GM19238 (cell line): ENCODE data around the gene ST6GAL1.
"Not testable (repeated sequence)": the region's sequence is repeated elsewhere in the genome, so short reads cannot be mapped to it uniquely, and the experiment has no call there.

Experiments used
- DNase-seq: peaks from one replicate; pipeline ENCODE4 v3.0.0; 2011; ENCODE audit warnings: low spot score; ENCODE audit not compliant: insufficient read length

The ST6GAL1 gene

GRCh38 chr3:186930143-186930640 lies at the start of gene ST6GAL1:
Gene ST6GAL1 (plus strand): TSS chr3:186930526. CDS start chr3:187042704, 112,178 bp downstream.
- peak; percentile 67 for DNase-seq

- DNase-seq: no peak
These were observed 48.2 kb upstream of the ST6GAL1 start for GRCh38 chr3:186882150-186882524.

- no peak for DNase-seq
These were observed 47.2 kb upstream of the ST6GAL1 start for GRCh38 chr3:186882881-186883685.

GRCh38 chr3:186883686-186884058 lies 46.7 kb upstream of the ST6GAL1 start:
- no peak for DNase-seq

GRCh38 chr3:186884868-186885267 lies 45.5 kb upstream of the ST6GAL1 start:
- not testable (repeated sequence) for DNase-seq

- DNase-seq: no peak
These were observed 43.9 kb upstream of the ST6GAL1 start for GRCh38 chr3:186886202-186886981.

- not testable (repeated sequence) for DNase-seq
These were observed 42.8 kb upstream of the ST6GAL1 start for GRCh38 chr3:186887507-186887938.

GRCh38 chr3:186888569-186888968 lies 41.8 kb upstream of the ST6GAL1 start:
- no peak for DNase-seq

- not testable (repeated sequence) for DNase-seq
These were observed 40.6 kb upstream of the ST6GAL1 start for GRCh38 chr3:186889698-186890097.

- DNase-seq: no peak
These were observed 39.4 kb upstream of the ST6GAL1 start for GRCh38 chr3:186890911-186891310.

GRCh38 chr3:186893071-186893470 lies 37.3 kb upstream of the ST6GAL1 start:
- not testable (repeated sequence) for DNase-seq

- no peak for DNase-seq
These were observed 34.9 kb upstream of the ST6GAL1 start for GRCh38 chr3:186895406-186895805.

GRCh38 chr3:186896006-186896405 lies 34.3 kb upstream of the ST6GAL1 start:
- DNase-seq: no peak

GRCh38 chr3:186896875-186897274 lies 33.5 kb upstream of the ST6GAL1 start:
- DNase-seq: no peak

- no peak for DNase-seq
These were observed 29.1 kb upstream of the ST6GAL1 start for GRCh38 chr3:186901135-186901734.

- DNase-seq: no peak
These were observed 28.2 kb upstream of the ST6GAL1 start for GRCh38 chr3:186902154-186902553.

- no peak for DNase-seq
These were observed 27.6 kb upstream of the ST6GAL1 start for GRCh38 chr3:186902713-186903112.

GRCh38 chr3:186903676-186904075 lies 26.6 kb upstream of the ST6GAL1 start:
- not testable (repeated sequence) for DNase-seq

- DNase-seq: not testable (repeated sequence)
These were observed 23.3 kb upstream of the ST6GAL1 start for GRCh38 chr3:186907075-186907474.

GRCh38 chr3:186909078-186909853 lies 21.1 kb upstream of the ST6GAL1 start:
- DNase-seq: no peak
